PC-9 (cell line): ENCODE results near the gene MATN1.

Experiments
- CTCF ChIP-seq: fragments of 200-600 bp; sonication (generic); conservative IDR thresholded peaks from 2 replicates; pipeline ENCODE4 v1.6.1; 2017; ENCODE audit warnings: mixed run types, antibody characterized with exemption, mild to moderate bottlenecking, moderate library complexity
- EZH2 ChIP-seq: fragments of 200-600 bp; sonication (generic); IDR thresholded peaks from 2 replicates; pipeline ENCODE4 v1.8.0; 2017; ENCODE audit warnings: antibody characterized with exemption, low read depth

DNA sequence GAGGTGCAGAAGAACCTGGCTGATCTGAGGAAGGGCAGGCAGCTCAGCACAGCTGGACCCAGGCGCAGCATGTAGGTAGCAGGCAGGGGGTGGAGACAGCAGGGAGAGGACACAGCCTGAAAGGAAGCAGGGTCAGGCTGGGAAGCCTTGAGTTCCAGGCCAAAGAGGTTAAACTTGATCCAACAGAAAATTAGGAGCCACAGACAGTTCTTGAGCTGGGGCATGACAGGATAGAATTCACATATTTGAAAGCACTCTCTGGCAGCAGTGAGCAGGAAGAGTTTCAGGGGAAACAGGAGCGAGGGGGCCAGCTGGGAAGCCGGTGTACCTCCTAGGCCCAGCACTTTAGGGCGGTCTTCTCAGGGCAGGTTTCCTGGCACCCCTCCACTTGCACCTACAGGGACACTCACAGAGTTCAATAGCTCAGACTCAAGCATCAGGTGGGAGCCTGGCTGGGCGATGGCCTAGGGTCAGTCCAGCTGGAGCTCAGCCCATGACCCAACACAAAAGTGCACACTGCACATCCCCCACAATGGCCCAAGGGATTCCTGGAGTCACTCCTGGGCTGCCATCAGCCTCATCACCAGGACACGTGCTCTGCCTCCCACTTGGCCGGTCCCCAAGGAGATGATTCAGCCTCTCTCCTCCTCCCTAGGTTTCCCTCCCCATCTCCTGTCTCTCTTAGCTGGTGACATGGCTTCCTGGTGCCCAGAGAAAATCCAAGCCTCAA, 22.7 kb downstream of the MATN1 start:
- TF ChIP-seq CTCF (no peak), EZH2 (no peak)
